ENCODE results near the gene AOC1.

Gene AOC1

DNA sequence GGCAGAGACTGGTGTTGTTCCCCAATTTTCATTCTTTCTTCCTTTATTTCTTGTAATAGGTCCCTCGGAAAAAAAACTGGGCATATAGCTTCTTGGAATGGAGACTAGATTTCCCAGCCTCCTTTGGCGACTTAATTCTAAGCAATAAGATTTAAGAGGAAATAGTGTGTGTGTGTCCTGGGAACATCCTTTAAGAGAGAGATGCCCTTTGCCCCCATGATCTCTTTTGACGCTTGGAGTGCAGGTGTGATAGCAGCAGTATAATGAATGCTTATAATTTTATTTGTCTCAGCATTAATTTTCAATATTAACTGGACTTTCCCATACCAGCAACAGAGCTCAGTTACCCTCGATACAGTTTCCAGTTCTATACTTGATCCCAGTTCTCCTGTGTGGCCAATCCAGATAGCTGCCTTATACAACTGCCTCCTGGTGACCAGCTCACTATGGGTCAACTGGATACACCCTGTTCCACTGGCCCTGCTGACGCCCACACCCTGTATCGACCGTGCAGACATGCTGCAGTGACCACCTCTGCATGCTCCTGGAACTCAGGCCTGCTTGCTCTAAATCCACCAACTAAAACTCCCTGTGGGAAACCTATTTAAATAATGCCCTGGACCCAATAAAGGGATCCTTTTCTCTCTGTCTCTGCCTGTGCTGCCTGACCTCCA lies 37.9 kb upstream of the AOC1 start:
- TF ChIP-seq CTCF (IDR thresholded peaks at IDR 0.05), result no peak
- no peak for TF ChIP-seq ZFX (IDR thresholded peaks at IDR 0.05; ENCODE audit: borderline replicate concordance)
- H3K27ac ChIP-seq, result no peak overlapping the region

DNA sequence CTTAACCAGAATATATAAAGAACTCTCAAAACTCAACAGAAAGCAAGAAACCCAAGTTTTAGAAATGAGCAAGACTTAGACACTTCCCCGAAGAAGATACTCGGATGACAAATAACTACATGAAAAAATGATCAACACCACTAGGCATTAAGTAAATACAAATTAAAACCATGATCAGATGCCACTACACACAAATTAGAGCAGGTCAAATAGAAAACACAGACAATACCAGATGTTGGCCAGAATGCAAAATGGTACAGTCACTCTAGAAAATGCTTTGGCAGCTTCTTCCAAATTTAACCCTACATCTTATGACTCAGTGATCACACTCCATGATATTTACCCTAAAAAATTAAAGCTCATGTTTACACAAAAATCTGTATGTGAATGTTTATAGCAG lies 33.3 kb upstream of the AOC1 start:
- TF ChIP-seq CTCF (IDR thresholded peaks at IDR 0.05) (no peak), ZFX (IDR thresholded peaks at IDR 0.05; ENCODE audit: borderline replicate concordance) (no peak)

GRCh38 chr7:150820148-150820547 lies 32.2 kb upstream of the AOC1 start:
- TF ChIP-seq ZFX (IDR thresholded peaks at IDR 0.05; ENCODE audit: borderline replicate concordance) (no peak), CTCF (IDR thresholded peaks at IDR 0.05) (no peak)
- no peak overlapping the region for H3K27ac ChIP-seq

More for the DNA sequence above, 33.3 kb upstream of the AOC1 start:
- H3K27ac ChIP-seq, result no peak overlapping the region

- TF ChIP-seq CTCF (IDR thresholded peaks at IDR 0.05) (no peak), ZFX (IDR thresholded peaks at IDR 0.05; ENCODE audit: borderline replicate concordance) (no peak)
- H3K27ac ChIP-seq, result no peak overlapping the region
Observed at GRCh38 chr7:150820578-150821198, 31.6 kb upstream of the AOC1 start.

DNA sequence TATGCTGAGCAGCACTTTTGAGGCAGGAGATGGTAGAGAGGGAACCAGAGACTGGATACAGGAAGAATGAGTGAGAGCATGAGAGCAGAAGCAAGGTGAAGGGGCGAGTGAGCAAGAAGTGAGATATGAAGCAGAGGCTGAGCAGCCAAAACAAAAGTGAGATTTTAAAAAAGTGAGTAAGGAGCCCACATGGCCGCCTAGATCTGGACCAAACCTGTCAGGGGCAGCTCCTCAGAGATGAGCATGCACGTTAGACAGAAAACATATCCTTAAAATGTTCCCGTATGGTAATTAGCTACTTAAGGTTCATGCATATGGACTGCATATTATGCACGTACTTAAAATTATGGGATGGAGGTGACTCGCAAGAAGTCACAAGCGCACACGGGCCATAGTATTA lies 29.3 kb upstream of the AOC1 start:
- TF ChIP-seq CTCF (IDR thresholded peaks at IDR 0.05) (no peak), ZFX (IDR thresholded peaks at IDR 0.05; ENCODE audit: borderline replicate concordance) (no peak)
- no peak overlapping the region for H3K27ac ChIP-seq

GRCh38 chr7:150823484-150824126 lies 28.7 kb upstream of the AOC1 start:
- no peak overlapping the region for H3K27ac ChIP-seq
- TF ChIP-seq CTCF (IDR thresholded peaks at IDR 0.05) (no peak), ZFX (IDR thresholded peaks at IDR 0.05; ENCODE audit: borderline replicate concordance) (no peak)

All from 22Rv1 (cell line).